HepG2 (cell line): Measurements from ENCODE around the gene RASSF4. TPM values are rescaled to one million over a fixed set of nuclear protein-coding genes. Genes with fewer than 3 reads are reported as not detected.

ENCODE experiments used
- DMAP1 ChIP-seq: IDR thresholded peaks from 2 replicates; pipeline ENCODE4 v1.6.1; 2016
- GABPB1 ChIP-seq: IDR thresholded peaks from 2 replicates; pipeline ENCODE4 v1.6.1; 2016; ENCODE audit warnings: mild to moderate bottlenecking, missing genetic modification reagents, moderate library complexity, missing compliant biosample characterization
- HHEX ChIP-seq: IDR thresholded peaks from 2 replicates; pipeline ENCODE4 v1.6.1; 2016; ENCODE audit warnings: control low read depth
- HOXA7 ChIP-seq: sonication (generic); formaldehyde crosslinking; IDR thresholded peaks from 2 replicates; pipeline ENCODE4 v1.8.1; 2022; ENCODE audit warnings: mild to moderate bottlenecking, missing genetic modification reagents, moderate library complexity
- MEIS2 ChIP-seq: sonication (generic); formaldehyde crosslinking; IDR thresholded peaks from 2 replicates; pipeline ENCODE4 v1.9.0; 2021; ENCODE audit warnings: mild to moderate bottlenecking, missing genetic modification reagents
- RAD51 ChIP-seq: fragments of 450-650 bp; IDR thresholded peaks from 2 replicates; pipeline ENCODE4 v1.6.1; 2016; ENCODE audit warnings: borderline replicate concordance
- SMAD9 ChIP-seq: sonication (generic); formaldehyde crosslinking; IDR thresholded peaks from 2 replicates; pipeline ENCODE4 v1.5.1; 2020; ENCODE audit warnings: mild to moderate bottlenecking, missing genetic modification reagents
- SRF ChIP-seq: IDR thresholded peaks from 2 replicates; pipeline ENCODE4 v1.6.1; 2011; ENCODE audit warnings: mild to moderate bottlenecking, low read depth, low read length, moderate library complexity
- ZBTB8A ChIP-seq: sonication (generic); formaldehyde crosslinking; IDR thresholded peaks from 2 replicates; pipeline ENCODE4 v1.4.0; 2020; ENCODE audit warnings: mild to moderate bottlenecking, low read depth, missing genetic modification reagents, borderline replicate concordance
- ZFP36 ChIP-seq: fragments of 150-350 bp; IDR thresholded peaks from 2 replicates; pipeline ENCODE4 v1.6.1; 2018; ENCODE audit warnings: borderline replicate concordance, low read length, low read depth; ENCODE audit not compliant: partially characterized antibody
- ZNF225 ChIP-seq: sonication (generic); formaldehyde crosslinking; IDR thresholded peaks from 2 replicates; pipeline ENCODE4 v1.4.0; 2020; ENCODE audit warnings: mild to moderate bottlenecking, missing genetic modification reagents
- ZNF251 ChIP-seq: sonication (generic); formaldehyde crosslinking; IDR thresholded peaks from 2 replicates; pipeline ENCODE4 v1.9.0; 2021; ENCODE audit warnings: mild to moderate bottlenecking, missing genetic modification reagents
- ZNF777 ChIP-seq: sonication (generic); formaldehyde crosslinking; IDR thresholded peaks from 2 replicates; pipeline ENCODE4 v1.4.0; 2020; ENCODE audit warnings: missing genetic modification reagents
- polyA plus RNA-seq, 8 experiments: library from polyadenylated mRNA; depleted of rRNA in 3 of 8; stranded (reverse) in 7 of 8; unstranded in 1 of 8; fragments of >200 nt; fragmentation: Illumina TruSeq in 4 of 8; extraction: Trizol in 4 of 8; gene quantifications; 2 replicates each; pipeline versions ENCODE4 v1.2.1 to v1.2.3, GENCODE V29; 2011 to 2016; ENCODE audit warnings: low read depth in 4 of 8, missing spikeins in 1 of 8, mixed read lengths in 1 of 8; ENCODE audit not compliant: insufficient read depth in 1 of 8
- total RNA-seq, 5 experiments: library from RNA; depleted of rRNA; stranded (reverse); fragments of >200 nt; fragmentation: Illumina TruSeq; extraction: Trizol; gene quantifications; 2 replicates each; pipeline ENCODE4 v1.2.3, GENCODE V29; 2016; ENCODE audit warnings: low read depth in 1 of 5
- TF ChIP-seq, protein P1 (sequence below): sonication (generic); formaldehyde crosslinking; IDR thresholded peaks from 2 replicates; pipeline ENCODE4 v1.5.0; 2020; ENCODE audit warnings: mild to moderate bottlenecking, missing genetic modification reagents, borderline replicate concordance
- TF ChIP-seq, protein P2 (sequence below): IDR thresholded peaks from 2 replicates; pipeline ENCODE4 v1.6.1; 2016; ENCODE audit warnings: mild to moderate bottlenecking
- TF ChIP-seq, protein P3 (sequence below): sonication (generic); formaldehyde crosslinking; IDR thresholded peaks from 2 replicates; pipeline ENCODE4 v1.4.0; 2020; ENCODE audit warnings: missing genetic modification reagents

Gene RASSF4
- total and polyA plus RNA-seq, 2 of the 13 experiments (the other 11 are each of a cell fraction or from before 2014, with no cell fraction given): 34.0 to 51.7 TPM

DNA sequence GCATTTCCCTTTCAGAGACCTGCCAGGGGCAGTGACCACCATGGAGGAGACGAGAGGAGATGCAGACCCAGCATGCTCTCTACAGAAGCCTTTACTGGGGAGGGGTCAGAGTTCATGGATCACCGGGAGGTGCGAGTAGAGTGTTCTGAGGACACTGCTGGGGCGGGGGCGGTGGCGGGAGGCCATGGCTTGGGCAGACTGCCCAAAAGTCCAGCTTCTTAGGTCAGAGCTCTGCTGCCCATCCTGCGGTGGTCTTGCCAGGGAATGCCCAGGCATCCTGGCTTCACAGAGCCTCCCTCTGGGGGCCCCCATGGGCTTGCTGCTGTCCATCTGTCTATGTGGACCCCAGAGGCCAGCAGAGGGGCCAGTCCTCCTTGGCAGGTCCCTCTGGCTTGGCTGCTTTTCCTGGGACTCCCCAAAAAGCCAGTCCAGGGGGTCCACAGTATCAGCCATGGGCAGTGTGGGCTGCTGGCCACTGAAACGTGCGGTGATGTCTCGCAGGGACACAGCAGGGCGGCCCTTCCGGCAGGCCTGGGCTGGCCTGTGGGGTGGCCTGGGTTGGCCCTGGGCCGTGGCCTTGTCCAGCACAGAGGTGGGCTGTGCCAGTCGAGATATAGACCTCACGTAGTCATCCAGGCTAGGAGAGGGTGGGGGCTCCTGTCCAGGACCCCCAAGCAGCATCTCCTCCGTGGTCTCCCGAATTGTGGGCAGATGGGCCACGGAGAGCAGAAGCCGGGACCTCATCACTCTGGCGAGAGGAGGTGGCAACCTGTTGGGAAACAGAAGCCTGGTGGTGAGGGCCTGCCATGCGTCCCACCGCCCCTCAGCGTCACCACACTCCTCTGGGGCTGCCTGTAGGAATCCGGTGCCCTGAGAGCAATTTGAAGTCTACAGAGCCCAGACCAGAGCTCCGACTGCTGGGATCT is 17.9 kb downstream of the RASSF4 start (continued):
- TF ChIP-seq, protein P1, sequence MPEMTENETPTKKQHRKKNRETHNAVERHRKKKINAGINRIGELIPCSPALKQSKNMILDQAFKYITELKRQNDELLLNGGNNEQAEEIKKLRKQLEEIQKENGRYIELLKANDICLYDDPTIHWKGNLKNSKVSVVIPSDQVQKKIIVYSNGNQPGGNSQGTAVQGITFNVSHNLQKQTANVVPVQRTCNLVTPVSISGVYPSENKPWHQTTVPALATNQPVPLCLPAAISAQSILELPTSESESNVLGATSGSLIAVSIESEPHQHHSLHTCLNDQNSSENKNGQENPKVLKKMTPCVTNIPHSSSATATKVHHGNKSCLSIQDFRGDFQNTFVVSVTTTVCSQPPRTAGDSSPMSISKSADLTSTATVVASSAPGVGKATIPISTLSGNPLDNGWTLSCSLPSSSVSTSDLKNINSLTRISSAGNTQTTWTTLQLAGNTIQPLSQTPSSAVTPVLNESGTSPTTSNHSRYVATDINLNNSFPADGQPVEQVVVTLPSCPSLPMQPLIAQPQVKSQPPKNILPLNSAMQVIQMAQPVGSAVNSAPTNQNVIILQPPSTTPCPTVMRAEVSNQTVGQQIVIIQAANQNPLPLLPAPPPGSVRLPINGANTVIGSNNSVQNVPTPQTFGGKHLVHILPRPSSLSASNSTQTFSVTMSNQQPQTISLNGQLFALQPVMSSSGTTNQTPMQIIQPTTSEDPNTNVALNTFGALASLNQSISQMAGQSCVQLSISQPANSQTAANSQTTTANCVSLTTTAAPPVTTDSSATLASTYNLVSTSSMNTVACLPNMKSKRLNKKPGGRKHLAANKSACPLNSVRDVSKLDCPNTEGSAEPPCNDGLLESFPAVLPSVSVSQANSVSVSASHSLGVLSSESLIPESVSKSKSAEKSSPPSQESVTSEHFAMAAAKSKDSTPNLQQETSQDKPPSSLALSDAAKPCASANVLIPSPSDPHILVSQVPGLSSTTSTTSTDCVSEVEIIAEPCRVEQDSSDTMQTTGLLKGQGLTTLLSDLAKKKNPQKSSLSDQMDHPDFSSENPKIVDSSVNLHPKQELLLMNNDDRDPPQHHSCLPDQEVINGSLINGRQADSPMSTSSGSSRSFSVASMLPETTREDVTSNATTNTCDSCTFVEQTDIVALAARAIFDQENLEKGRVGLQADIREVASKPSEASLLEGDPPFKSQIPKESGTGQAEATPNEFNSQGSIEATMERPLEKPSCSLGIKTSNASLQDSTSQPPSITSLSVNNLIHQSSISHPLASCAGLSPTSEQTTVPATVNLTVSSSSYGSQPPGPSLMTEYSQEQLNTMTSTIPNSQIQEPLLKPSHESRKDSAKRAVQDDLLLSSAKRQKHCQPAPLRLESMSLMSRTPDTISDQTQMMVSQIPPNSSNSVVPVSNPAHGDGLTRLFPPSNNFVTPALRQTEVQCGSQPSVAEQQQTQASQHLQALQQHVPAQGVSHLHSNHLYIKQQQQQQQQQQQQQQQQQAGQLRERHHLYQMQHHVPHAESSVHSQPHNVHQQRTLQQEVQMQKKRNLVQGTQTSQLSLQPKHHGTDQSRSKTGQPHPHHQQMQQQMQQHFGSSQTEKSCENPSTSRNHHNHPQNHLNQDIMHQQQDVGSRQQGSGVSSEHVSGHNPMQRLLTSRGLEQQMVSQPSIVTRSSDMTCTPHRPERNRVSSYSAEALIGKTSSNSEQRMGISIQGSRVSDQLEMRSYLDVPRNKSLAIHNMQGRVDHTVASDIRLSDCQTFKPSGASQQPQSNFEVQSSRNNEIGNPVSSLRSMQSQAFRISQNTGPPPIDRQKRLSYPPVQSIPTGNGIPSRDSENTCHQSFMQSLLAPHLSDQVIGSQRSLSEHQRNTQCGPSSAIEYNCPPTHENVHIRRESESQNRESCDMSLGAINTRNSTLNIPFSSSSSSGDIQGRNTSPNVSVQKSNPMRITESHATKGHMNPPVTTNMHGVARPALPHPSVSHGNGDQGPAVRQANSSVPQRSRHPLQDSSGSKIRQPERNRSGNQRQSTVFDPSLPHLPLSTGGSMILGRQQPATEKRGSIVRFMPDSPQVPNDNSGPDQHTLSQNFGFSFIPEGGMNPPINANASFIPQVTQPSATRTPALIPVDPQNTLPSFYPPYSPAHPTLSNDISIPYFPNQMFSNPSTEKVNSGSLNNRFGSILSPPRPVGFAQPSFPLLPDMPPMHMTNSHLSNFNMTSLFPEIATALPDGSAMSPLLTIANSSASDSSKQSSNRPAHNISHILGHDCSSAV (CRISPR knock-in tag): no peak
- TF ChIP-seq ZNF777 (CRISPR knock-in tag): no peak
- TF ChIP-seq HOXA7: no peak
- TF ChIP-seq RAD51: no peak
- TF ChIP-seq, protein P2, sequence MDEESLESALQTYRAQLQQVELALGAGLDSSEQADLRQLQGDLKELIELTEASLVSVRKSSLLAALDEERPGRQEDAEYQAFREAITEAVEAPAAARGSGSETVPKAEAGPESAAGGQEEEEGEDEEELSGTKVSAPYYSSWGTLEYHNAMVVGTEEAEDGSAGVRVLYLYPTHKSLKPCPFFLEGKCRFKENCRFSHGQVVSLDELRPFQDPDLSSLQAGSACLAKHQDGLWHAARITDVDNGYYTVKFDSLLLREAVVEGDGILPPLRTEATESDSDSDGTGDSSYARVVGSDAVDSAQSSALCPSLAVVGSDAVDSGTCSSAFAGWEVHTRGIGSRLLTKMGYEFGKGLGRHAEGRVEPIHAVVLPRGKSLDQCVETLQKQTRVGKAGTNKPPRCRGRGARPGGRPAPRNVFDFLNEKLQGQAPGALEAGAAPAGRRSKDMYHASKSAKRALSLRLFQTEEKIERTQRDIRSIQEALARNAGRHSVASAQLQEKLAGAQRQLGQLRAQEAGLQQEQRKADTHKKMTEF (CRISPR knock-in tag): peak; percentile 41; the same call in 1 of the 2 replicates
- TF ChIP-seq HHEX (CRISPR knock-in tag): no peak
- no peak for TF ChIP-seq ZBTB8A (CRISPR knock-in tag)
- TF ChIP-seq MEIS2 (CRISPR knock-in tag): no peak
- no peak for TF ChIP-seq ZNF251 (CRISPR knock-in tag)
- TF ChIP-seq GABPB1 (CRISPR knock-in tag): peak; percentile 67
- no peak for TF ChIP-seq ZFP36
- no peak for TF ChIP-seq ZNF225 (CRISPR knock-in tag)
- no peak for TF ChIP-seq SMAD9
- no peak for TF ChIP-seq SRF
- TF ChIP-seq, protein P3, sequence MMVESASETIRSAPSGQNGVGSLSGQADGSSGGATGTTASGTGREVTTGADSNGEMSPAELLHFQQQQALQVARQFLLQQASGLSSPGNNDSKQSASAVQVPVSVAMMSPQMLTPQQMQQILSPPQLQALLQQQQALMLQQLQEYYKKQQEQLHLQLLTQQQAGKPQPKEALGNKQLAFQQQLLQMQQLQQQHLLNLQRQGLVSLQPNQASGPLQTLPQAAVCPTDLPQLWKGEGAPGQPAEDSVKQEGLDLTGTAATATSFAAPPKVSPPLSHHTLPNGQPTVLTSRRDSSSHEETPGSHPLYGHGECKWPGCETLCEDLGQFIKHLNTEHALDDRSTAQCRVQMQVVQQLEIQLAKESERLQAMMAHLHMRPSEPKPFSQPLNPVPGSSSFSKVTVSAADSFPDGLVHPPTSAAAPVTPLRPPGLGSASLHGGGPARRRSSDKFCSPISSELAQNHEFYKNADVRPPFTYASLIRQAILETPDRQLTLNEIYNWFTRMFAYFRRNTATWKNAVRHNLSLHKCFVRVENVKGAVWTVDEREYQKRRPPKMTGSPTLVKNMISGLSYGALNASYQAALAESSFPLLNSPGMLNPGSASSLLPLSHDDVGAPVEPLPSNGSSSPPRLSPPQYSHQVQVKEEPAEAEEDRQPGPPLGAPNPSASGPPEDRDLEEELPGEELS (CRISPR knock-in tag): no peak; the same call in 1 of the 2 replicates
- 0 out of 2 replicates have a peak, but pooled peaks have one; percentile 22 for TF ChIP-seq DMAP1 (CRISPR knock-in tag)
